ENCODE results near the gene WNT2.

Gene WNT2

GRCh38 chr7:117322741-117323304, at the start of gene WNT2:
Gene WNT2, minus strand, starts transcription at chr7:117323058. Its CDS starts 69 bp downstream, at chr7:117322989.
- no peak for DNase-seq (ENCODE audit: low read depth in 3 of 3, low spot score in 1 of 3)

- DNase-seq (ENCODE audit: low read depth in 3 of 3, low spot score in 1 of 3): no peak
Measured at GRCh38 chr7:117372073-117372472, 49.2 kb upstream of the WNT2 start.

GRCh38 chr7:117364339-117365080, 41.7 kb upstream of the WNT2 start:
- DNase-seq (ENCODE audit: low read depth in 3 of 3, low spot score in 1 of 3): no peak

GRCh38 chr7:117362294-117362888, 39.5 kb upstream of the WNT2 start:
- no peak for DNase-seq (ENCODE audit: low read depth in 3 of 3, low spot score in 1 of 3)

- DNase-seq (ENCODE audit: low read depth in 3 of 3, low spot score in 1 of 3): no peak
Measured at GRCh38 chr7:117350027-117350426, 27.2 kb upstream of the WNT2 start.

GRCh38 chr7:117349570-117349969, 26.7 kb upstream of the WNT2 start:
- DNase-seq (ENCODE audit: low read depth in 3 of 3, low spot score in 1 of 3): no peak

GRCh38 chr7:117347962-117348672, 25.3 kb upstream of the WNT2 start:
- no peak for DNase-seq (ENCODE audit: low read depth in 3 of 3, low spot score in 1 of 3)

GRCh38 chr7:117347480-117347879, 24.6 kb upstream of the WNT2 start:
- no peak for DNase-seq (ENCODE audit: low read depth in 3 of 3, low spot score in 1 of 3)

GRCh38 chr7:117346161-117346560, 23.3 kb upstream of the WNT2 start:
- DNase-seq (ENCODE audit: low read depth in 3 of 3, low spot score in 1 of 3): no peak

GRCh38 chr7:117338020-117338419, 15.2 kb upstream of the WNT2 start:
- no peak for DNase-seq (ENCODE audit: low read depth in 3 of 3, low spot score in 1 of 3)

- no peak for DNase-seq (ENCODE audit: low read depth in 3 of 3, low spot score in 1 of 3)
Measured at GRCh38 chr7:117333168-117333567, 10.3 kb upstream of the WNT2 start.

- no peak for DNase-seq (ENCODE audit: low read depth in 3 of 3, low spot score in 1 of 3)
Measured at GRCh38 chr7:117332031-117332430, 9.2 kb upstream of the WNT2 start.

GRCh38 chr7:117325836-117326235, 3.0 kb upstream of the WNT2 start:
- no peak for DNase-seq (ENCODE audit: low read depth in 3 of 3, low spot score in 1 of 3)

GRCh38 chr7:117324960-117325359, 2.1 kb upstream of the WNT2 start:
- DNase-seq (ENCODE audit: low read depth in 3 of 3, low spot score in 1 of 3): no peak

GRCh38 chr7:117323851-117324711, 1.2 kb upstream of the WNT2 start:
- DNase-seq (ENCODE audit: low read depth in 3 of 3, low spot score in 1 of 3): no peak

GRCh38 chr7:117323305-117323850, 520 bp upstream of the WNT2 start:
- DNase-seq (ENCODE audit: low read depth in 3 of 3, low spot score in 1 of 3): no peak

GRCh38 chr7:117320523-117320922, 2.3 kb downstream of the WNT2 start:
- DNase-seq (ENCODE audit: low read depth in 3 of 3, low spot score in 1 of 3): no peak

GRCh38 chr7:117319181-117319580, 3.7 kb downstream of the WNT2 start:
- DNase-seq (ENCODE audit: low read depth in 3 of 3, low spot score in 1 of 3): no peak

- DNase-seq (ENCODE audit: low read depth in 3 of 3, low spot score in 1 of 3): no peak
Measured at GRCh38 chr7:117313582-117313981, 9.3 kb downstream of the WNT2 start.
